Astrocyte of the spinal cord (primary cell): ENCODE data around the gene AUH.

Source experiments
- DNase-seq: peaks from one replicate; pipeline ENCODE4 v3.0.0; 2011; ENCODE audit warnings: low read depth, low spot score
- H3K4me3 ChIP-seq: 2 replicates; pipeline ENCODE4 v1.5.1; 2011; ENCODE audit warnings: low read depth, mild to moderate bottlenecking, low read length, moderate library complexity
- CTCF ChIP-seq: IDR thresholded peaks from 2 replicates; pipeline ENCODE4 v1.5.1; 2012; ENCODE audit warnings: low read depth, mild to moderate bottlenecking, low read length, inconsistent platforms
- in situ Hi-C: cut with HindIII; loops from 2 replicates; pipeline ENCODE4 v1.10.0; 2017; ENCODE audit warnings: low sequenced_read_pairs

AUH gene

GRCh38 chr9:91195372-91196012 is 166.2 kb downstream of the AUH start:
- TF ChIP-seq CTCF, result no peak
- no peak overlapping the region for H3K4me3 ChIP-seq
- in situ Hi-C loops, result no loop called here
- DNase-seq, result no peak

DNA sequence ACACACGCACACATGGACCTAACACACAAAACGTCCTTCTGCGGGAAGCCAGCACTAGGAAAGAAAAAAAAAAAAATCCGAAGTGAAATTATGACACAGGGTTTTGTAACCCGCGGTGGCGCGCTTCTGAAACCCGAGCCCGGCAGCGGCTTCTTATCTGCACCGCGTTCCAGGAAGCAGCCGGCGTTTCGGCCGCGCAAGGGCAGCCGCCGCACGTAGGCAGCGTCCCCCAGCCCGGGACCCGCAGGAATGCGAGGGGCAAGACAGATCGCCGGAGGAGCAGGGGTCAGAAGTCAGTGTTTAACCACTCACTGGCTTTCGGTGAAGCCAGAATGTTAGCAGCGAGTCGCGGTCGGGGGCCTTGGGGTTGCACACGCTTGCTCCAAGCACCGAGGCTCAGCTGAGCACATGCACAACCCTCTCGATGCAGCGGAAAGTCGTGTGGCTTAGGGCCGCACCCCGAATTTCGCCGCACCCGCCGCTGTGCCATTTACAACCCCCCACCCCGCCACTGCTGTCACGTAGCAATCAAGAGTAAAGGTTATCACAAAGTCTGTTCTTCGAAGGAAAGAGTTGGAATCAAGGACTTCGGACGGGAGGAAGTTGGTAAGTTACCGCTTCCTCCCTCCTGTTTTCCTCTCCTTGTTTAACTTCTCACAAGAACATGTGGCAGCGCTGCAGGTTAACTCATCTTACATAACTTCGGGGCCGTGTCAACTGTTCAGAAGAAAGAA is 167.9 kb downstream of the AUH start:
- H3K4me3 ChIP-seq, result peak overlapping the region; percentile 40
- no peak for TF ChIP-seq CTCF
- in situ Hi-C loops, result no loop called here
- DNase-seq, result peak; percentile 96

- TF ChIP-seq CTCF, result peak; percentile 2
- in situ Hi-C loops, result no loop called here
- peak overlapping the region; percentile 40 for H3K4me3 ChIP-seq
- peak; percentile 99 for DNase-seq
Measured at GRCh38 chr9:91193087-91193657, 168.5 kb downstream of the AUH start.

DNA sequence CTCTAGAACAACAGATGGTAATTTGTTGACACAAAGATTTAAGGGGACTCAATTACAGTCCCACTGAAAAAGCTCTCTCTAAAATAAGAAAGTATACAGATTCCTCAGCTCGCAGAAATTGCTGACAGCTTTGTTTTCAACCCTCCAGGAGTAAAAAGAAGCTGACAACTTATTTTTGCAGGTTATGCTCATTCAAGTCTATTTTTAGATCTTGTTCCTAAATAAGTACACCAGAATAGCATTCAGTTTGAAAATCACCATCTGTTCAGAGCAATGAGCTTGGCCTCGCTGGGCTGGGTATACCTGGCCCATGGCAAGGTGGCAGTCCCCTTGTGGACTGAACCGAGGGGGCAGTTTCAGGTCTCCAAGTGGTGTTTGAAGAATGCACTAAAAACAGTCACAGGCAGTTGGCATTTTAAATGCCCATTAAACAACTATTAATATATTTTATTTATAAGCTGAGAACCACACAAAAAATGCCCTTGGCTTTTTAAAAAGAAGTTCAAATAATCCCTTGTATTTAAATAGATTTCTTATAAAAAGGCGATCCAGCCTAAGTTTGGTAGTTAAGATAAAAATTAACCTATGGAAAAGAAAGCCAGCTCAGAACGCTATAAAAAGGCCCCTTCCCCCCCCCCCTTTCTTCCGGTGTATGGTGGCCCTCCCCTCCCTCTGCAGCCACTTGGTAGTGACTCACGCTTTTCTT is 169.2 kb downstream of the AUH start:
- H3K4me3 ChIP-seq, result no peak overlapping the region
- in situ Hi-C loops, result no loop called here
- no peak for DNase-seq
- TF ChIP-seq CTCF, result no peak

GRCh38 chr9:91191411-91192380 is 170.0 kb downstream of the AUH start:
- no peak overlapping the region for H3K4me3 ChIP-seq
- in situ Hi-C loops, result no loop called here
- DNase-seq, result no peak
- no peak for TF ChIP-seq CTCF
